Stimulated activated CD4-positive, alpha-beta T cell treated with anti-CD3 and anti-CD28 coated beads, Interleukin-2, amount 100 ng/mL, for 48 hours (primary cell): Measurements from ENCODE around the gene IGF2BP2.
"Not testable (repeated sequence)": the region's sequence is repeated elsewhere in the genome, so short reads cannot be mapped to it uniquely, and the experiment has no call there.

Source experiments
- DNase-seq, 2 donors: peaks; one replicate each; pipeline ENCODE4 v3.0.0-alpha.2; 2020

IGF2BP2 gene

GRCh38 chr3:185658504-185658912 lies 166.3 kb downstream of the IGF2BP2 start:
- DNase-seq, result no peak

GRCh38 chr3:185657691-185658503 lies 166.9 kb downstream of the IGF2BP2 start:
- no peak for DNase-seq

GRCh38 chr3:185657211-185657610 lies 167.6 kb downstream of the IGF2BP2 start:
- no peak for DNase-seq

GRCh38 chr3:185656321-185656840 lies 168.5 kb downstream of the IGF2BP2 start:
- DNase-seq, result no peak

- no peak for DNase-seq
Measured at GRCh38 chr3:185655426-185656320, 169.2 kb downstream of the IGF2BP2 start.

GRCh38 chr3:185654758-185655145 lies 170.1 kb downstream of the IGF2BP2 start:
- DNase-seq, result no peak

GRCh38 chr3:185653949-185654757 lies 170.7 kb downstream of the IGF2BP2 start:
- DNase-seq, result no peak

GRCh38 chr3:185651971-185652370 lies 172.9 kb downstream of the IGF2BP2 start:
- DNase-seq, result no peak

- no peak for DNase-seq
Measured at GRCh38 chr3:185649414-185649813, 175.4 kb downstream of the IGF2BP2 start.

GRCh38 chr3:185648396-185648795 lies 176.4 kb downstream of the IGF2BP2 start:
- DNase-seq, result no peak

- no peak for DNase-seq
Measured at GRCh38 chr3:185647880-185648210, 177.0 kb downstream of the IGF2BP2 start.

- no peak for DNase-seq
Measured at GRCh38 chr3:185647134-185647879, 177.5 kb downstream of the IGF2BP2 start.

GRCh38 chr3:185646382-185647133 lies 178.3 kb downstream of the IGF2BP2 start:
- no peak for DNase-seq

GRCh38 chr3:185645596-185646381 lies 179.1 kb downstream of the IGF2BP2 start:
- no peak for DNase-seq

GRCh38 chr3:185645191-185645590 lies 179.7 kb downstream of the IGF2BP2 start:
- not testable (repeated sequence) for DNase-seq

GRCh38 chr3:185640308-185640707 lies 184.5 kb downstream of the IGF2BP2 start:
- no peak for DNase-seq

- no peak for DNase-seq
Measured at GRCh38 chr3:185639632-185640206, 185.1 kb downstream of the IGF2BP2 start.

- DNase-seq, result not testable (repeated sequence)
Measured at GRCh38 chr3:185638651-185639050, 186.2 kb downstream of the IGF2BP2 start.

GRCh38 chr3:185637388-185637787 lies 187.5 kb downstream of the IGF2BP2 start:
- DNase-seq, result no peak

GRCh38 chr3:185632996-185633395 lies 191.8 kb downstream of the IGF2BP2 start:
- no peak for DNase-seq
